ENCODE measurements around the gene SLC29A3. TPM values are rescaled to one million over a fixed set of nuclear protein-coding genes. Genes with fewer than 3 reads are reported as not detected.

SLC29A3 gene
- total RNA-seq, 1 donor from 2014 or later, result 0.58 TPM

DNA sequence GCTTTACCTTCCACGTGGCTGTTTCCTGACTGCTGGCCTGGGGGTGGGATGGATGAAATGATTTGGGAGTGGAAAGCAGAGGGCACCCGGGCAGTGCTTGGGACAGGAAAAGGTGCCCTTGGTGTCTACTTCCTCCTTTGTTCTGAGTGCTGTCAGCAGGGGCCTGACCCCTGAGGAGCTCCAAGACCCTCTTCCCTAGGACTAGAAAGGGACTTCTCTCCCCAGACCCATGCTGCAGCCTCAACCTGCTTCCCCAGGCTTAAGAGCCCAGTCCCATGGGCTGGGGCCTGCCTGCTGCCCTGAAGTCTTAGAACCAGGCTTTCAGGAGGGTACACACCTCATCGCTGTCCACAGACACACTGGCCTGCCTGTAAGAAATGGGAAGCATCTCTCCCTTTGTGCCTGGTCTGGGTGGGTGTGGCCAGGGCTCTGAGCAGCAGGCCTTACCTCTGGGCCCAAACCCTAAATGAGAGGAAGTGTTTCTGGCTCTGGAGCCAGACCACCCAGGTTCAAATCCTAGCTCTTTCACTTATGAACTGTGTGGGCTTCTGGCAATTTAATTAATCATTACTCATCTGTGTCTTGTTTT lies 90.6 kb downstream of the SLC29A3 start:
- no peak for DNase-seq (ENCODE audit: low read depth)
- no peak for TF ChIP-seq CTCF (conservative IDR thresholded peaks at IDR 0.05; ENCODE audit: low read depth, low read length)
- no peak overlapping the region for H3K4me3 ChIP-seq (ENCODE audit: low read depth, low read length)

Other genes with a start within 250 kb of the SLC29A3 start
- 0.63 and 0.65 TPM in 2 replicates for gene UNC5B, start 106.7 kb upstream of the SLC29A3 start, total RNA-seq
- gene CDH23, start 77.7 kb downstream of the SLC29A3 start, total RNA-seq, result under 0.01 TPM in 1 of 2 replicates, not detected in the other

Measured in epithelial cell of proximal tubule (primary cell).